Measurements from ENCODE around the gene HTR4.

Gene HTR4

DNA sequence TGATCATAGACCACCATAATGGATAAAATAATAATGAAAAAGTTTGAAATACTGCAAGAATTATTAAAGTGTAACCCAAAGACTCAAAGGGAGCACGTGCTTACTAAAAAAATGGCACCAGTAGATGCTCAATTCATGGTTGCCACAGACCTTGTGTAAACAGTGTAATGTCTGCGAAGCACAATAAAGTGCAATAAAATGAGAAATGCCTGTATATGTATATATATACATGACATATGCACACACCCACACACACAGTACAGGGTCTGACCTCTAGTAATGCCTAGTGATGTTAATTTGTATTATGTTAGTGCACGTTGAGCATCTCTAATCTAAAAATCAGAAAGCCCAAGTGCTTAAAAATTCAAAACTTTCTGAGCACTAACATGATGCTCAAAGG lies 218.3 kb downstream of the HTR4 start:
- TF ChIP-seq, protein P1, sequence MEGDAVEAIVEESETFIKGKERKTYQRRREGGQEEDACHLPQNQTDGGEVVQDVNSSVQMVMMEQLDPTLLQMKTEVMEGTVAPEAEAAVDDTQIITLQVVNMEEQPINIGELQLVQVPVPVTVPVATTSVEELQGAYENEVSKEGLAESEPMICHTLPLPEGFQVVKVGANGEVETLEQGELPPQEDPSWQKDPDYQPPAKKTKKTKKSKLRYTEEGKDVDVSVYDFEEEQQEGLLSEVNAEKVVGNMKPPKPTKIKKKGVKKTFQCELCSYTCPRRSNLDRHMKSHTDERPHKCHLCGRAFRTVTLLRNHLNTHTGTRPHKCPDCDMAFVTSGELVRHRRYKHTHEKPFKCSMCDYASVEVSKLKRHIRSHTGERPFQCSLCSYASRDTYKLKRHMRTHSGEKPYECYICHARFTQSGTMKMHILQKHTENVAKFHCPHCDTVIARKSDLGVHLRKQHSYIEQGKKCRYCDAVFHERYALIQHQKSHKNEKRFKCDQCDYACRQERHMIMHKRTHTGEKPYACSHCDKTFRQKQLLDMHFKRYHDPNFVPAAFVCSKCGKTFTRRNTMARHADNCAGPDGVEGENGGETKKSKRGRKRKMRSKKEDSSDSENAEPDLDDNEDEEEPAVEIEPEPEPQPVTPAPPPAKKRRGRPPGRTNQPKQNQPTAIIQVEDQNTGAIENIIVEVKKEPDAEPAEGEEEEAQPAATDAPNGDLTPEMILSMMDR (IDR thresholded peaks at IDR 0.05; ENCODE audit: low read depth, low read length), result no peak
- Histone ChIP-seq H3K27me3 (no peaks in the 10 kb centered on the region), H3K9me3 (no peaks in the 10 kb centered on the region), H3K4me1 (0 out of 2 replicates have a peak, but pooled peaks cover 3% of the 10 kb centered on the region), H3K36me3 (peaks cover 44% of the 10 kb centered on the region), H3K4me3 (ENCODE audit: low read depth, low read length) (no peak overlapping the region)
- no peak for DNase-seq

DNA sequence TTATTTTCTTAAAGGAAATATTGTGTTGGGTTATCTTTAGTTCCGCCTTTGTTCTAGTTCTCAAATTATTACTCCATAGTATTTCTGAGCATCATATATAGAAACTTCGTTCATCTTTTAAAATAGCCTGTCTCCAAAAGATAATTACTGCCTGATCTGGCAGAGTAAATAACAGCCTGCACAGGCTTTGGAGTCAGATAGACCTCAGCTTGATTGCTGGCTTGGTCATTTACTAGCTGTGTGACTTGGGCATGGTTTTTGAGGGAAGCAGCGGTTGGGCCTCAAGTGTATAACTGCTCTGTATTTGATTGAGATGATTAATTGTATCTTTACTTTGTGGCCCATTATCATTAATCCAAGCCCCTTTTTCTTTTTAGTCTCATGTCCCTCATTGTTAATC lies 220.5 kb downstream of the HTR4 start:
- DNase-seq, result no peak
- Histone ChIP-seq H3K27me3 (no peaks in the 10 kb centered on the region), H3K36me3 (peaks cover 39% of the 10 kb centered on the region), H3K4me3 (ENCODE audit: low read depth, low read length) (no peak overlapping the region), H3K9me3 (no peaks in the 10 kb centered on the region), H3K4me1 (0 out of 2 replicates have a peak, but pooled peaks cover 3% of the 10 kb centered on the region)
- TF ChIP-seq, protein P1 (IDR thresholded peaks at IDR 0.05; ENCODE audit: low read depth, low read length), result no peak
